Nephron (organoid): ENCODE measurements around the gene FN1.

ENCODE experiments used
- H3K27ac Mint-ChIP-seq, 3 experiments: 2 replicates each; pipeline ENCODE4 v1.8.0; 2020; ENCODE audit warnings: mixed read lengths in 3 of 3, mild to moderate bottlenecking in 2 of 3, moderate library complexity in 1 of 3
- H3K27me3 Mint-ChIP-seq: 2 replicates; pipeline ENCODE4 v1.8.0; 2021; ENCODE audit warnings: low read depth, mild to moderate bottlenecking, moderate library complexity, mixed read lengths
- H3K36me3 Mint-ChIP-seq: 2 replicates; pipeline ENCODE4 v1.8.0; 2020; ENCODE audit warnings: low read depth, mixed read lengths
- H3K4me1 Mint-ChIP-seq: 2 replicates; pipeline ENCODE4 v1.8.0; 2020; ENCODE audit warnings: mixed read lengths
- H3K4me3 Mint-ChIP-seq, 3 experiments: 2 replicates each; pipeline ENCODE4 v1.8.0; 2020; ENCODE audit warnings: mild to moderate bottlenecking in 3 of 3, mixed read lengths in 3 of 3, moderate library complexity in 2 of 3
- H3K9me3 Mint-ChIP-seq: 2 replicates; pipeline ENCODE4 v1.8.0; 2020; ENCODE audit warnings: mixed read lengths
- TF ChIP-seq, protein P1 (sequence below), 3 experiments: fragments of 200-600 bp; sonication (generic); IDR thresholded peaks; one replicate each; pipeline ENCODE4 v1.5.0; 2021; ENCODE audit warnings: antibody characterized with exemption in 3 of 3; ENCODE audit not compliant: unreplicated experiment in 3 of 3

FN1 gene

DNA sequence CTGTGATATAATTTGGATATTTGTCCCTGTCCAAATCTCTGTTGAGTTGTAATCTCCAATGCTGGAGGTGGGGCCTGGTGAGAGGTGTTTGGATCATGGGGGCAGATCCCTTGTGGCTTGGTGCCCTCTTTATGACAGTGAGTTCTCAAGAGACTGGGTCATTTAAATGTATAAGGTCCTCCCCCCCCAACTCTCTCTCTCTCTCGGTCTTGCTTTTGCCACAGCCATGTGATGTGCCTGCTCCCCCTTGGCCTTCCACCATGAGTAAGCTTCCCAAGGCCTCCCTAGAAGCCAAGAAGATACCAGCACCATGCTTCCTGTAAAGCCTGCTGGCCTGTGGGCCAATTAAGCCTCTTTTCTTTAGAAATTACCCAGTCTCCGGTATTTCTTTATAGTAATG lies 58.6 kb downstream of the FN1 start:
- no peaks in the 10 kb centered on the region for H3K27me3 Mint-ChIP-seq
- no peak overlapping the region for H3K27ac Mint-ChIP-seq
- H3K9me3 Mint-ChIP-seq = no peaks in the 10 kb centered on the region
- no peaks in the 10 kb centered on the region for H3K4me1 Mint-ChIP-seq
- TF ChIP-seq, protein P1, sequence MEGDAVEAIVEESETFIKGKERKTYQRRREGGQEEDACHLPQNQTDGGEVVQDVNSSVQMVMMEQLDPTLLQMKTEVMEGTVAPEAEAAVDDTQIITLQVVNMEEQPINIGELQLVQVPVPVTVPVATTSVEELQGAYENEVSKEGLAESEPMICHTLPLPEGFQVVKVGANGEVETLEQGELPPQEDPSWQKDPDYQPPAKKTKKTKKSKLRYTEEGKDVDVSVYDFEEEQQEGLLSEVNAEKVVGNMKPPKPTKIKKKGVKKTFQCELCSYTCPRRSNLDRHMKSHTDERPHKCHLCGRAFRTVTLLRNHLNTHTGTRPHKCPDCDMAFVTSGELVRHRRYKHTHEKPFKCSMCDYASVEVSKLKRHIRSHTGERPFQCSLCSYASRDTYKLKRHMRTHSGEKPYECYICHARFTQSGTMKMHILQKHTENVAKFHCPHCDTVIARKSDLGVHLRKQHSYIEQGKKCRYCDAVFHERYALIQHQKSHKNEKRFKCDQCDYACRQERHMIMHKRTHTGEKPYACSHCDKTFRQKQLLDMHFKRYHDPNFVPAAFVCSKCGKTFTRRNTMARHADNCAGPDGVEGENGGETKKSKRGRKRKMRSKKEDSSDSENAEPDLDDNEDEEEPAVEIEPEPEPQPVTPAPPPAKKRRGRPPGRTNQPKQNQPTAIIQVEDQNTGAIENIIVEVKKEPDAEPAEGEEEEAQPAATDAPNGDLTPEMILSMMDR (IDR thresholded peaks at IDR 0.05; ENCODE audit: unreplicated experiment in 3 of 3) = no peak
- peaks cover 82% of the 10 kb centered on the region for H3K36me3 Mint-ChIP-seq
- H3K4me3 Mint-ChIP-seq = no peak overlapping the region

DNA sequence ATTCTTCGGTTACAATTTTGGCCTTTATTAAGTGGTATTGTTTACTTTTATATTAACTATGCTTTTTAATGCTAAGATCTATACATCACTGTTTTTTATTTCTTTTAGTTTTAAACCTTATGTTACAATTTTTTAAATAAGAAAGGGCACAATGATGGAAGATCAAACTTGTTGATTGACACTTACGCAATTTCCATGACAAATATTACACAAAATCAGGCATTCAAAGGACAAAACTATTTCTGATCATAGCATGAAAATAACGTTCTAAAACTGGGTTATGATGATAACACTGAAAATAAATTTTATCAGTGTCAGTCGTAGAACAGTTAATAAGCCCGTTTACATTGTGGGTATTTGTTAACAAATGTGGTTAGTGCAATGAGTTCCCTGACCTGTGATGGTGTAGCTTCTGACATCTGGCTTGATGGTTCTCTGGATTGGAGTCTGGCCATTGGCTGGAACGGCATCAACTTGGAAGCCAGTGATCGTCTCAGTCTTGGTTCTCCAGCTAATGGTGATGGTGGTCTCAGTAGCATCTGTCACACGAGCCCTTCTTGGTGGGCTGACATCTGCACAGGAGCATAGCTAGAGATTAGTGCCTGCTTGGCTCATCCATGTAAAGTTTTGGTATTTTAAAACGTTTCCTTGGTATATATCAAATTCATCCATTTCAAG lies 59.6 kb downstream of the FN1 start:
- Mint-ChIP-seq H3K4me1 (no peaks in the 10 kb centered on the region), H3K36me3 (peaks cover 80% of the 10 kb centered on the region), H3K27me3 (no peaks in the 10 kb centered on the region), H3K9me3 (no peaks in the 10 kb centered on the region), H3K27ac (no peak overlapping the region), H3K4me3 (no peak overlapping the region)
- TF ChIP-seq, protein P1 (IDR thresholded peaks at IDR 0.05; ENCODE audit: unreplicated experiment in 3 of 3) = no peak

DNA sequence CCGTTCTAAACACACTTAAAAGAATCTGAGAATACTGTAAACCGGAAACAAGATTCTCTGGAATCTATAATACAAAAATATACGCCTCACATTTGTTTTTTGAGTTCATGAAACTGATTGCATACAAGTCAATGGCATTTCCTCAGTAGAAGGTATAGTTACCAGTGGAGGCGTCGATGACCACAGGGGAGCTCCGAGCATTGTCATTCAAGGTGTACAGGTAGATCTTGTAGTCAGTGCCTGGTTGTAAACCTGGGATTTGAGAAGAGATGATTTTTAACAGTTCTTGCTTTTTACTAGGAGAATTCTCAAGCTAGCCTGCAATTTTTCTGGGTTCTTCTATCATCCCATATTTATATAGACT lies 60.4 kb downstream of the FN1 start:
- no peak overlapping the region for H3K4me3 Mint-ChIP-seq
- H3K27ac Mint-ChIP-seq = no peak overlapping the region
- TF ChIP-seq, protein P1 (IDR thresholded peaks at IDR 0.05; ENCODE audit: unreplicated experiment in 3 of 3) = no peak
- H3K27me3 Mint-ChIP-seq = no peaks in the 10 kb centered on the region
- H3K36me3 Mint-ChIP-seq = peaks cover 84% of the 10 kb centered on the region
- H3K9me3 Mint-ChIP-seq = no peaks in the 10 kb centered on the region
- H3K4me1 Mint-ChIP-seq = no peaks in the 10 kb centered on the region

DNA sequence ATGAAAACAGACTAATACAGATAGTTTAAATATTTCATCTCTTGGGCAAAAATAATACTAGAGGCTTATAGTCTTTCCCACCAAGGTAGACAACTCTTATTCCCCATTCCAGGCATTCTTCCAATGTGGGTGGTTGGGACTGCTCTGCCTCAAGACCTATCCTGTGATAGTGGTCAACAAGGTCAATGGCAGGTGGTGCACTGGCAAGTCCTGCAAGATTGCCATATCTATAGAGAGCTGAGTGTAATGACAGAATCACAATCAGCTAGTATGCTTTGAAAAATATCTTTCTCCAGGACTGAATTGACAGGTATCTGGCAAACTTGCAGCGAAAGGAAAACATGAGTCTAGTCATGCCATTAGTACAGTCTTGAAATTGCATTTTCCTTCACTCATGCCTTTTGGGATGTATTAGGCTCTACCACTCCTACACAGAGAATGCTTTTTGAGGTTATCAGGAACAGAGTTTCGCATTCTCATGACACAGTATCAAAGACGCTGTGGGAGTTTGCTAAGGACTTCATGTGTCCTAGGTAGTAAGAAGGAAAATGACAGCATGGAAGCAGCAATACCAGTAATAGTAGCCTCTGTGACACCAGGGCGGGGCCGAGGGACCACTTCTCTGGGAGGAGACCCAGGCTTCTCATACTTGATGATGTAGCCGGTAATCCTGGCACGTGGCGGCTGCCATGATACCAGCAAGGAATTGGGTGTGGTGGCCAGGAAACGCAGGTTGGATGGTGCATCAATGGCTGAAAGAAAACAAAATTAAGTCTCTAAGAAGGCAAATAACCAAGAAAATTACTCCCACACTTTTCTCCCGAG lies 61.0 kb downstream of the FN1 start:
- peaks cover 84% of the 10 kb centered on the region for H3K36me3 Mint-ChIP-seq
- no peak overlapping the region for H3K27ac Mint-ChIP-seq
- H3K27me3 Mint-ChIP-seq = no peaks in the 10 kb centered on the region
- no peaks in the 10 kb centered on the region for H3K9me3 Mint-ChIP-seq
- H3K4me1 Mint-ChIP-seq = no peaks in the 10 kb centered on the region
- no peak overlapping the region for H3K4me3 Mint-ChIP-seq
- TF ChIP-seq, protein P1 (IDR thresholded peaks at IDR 0.05; ENCODE audit: unreplicated experiment in 3 of 3) = no peak

DNA sequence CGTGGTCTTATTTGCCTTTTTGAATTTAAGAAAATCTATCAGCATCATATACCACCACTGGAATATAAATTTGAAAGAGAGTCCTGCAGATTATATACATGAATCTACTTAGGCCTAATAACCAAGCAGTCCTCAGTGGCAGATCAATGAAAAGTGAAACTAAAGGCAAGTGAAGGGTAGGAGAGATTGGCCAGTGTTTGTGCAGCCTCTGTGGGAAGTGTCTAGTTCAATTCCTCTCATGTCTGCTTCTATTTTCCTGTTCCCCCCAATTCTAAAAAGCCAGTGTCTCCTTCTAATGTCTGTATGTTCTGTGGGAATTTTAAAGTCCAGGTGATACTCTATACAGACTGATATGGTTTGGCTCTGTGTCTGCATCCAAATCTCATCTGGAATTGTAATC lies 61.9 kb downstream of the FN1 start:
- Mint-ChIP-seq H3K27me3 (no peaks in the 10 kb centered on the region), H3K9me3 (no peaks in the 10 kb centered on the region), H3K4me3 (no peak overlapping the region), H3K36me3 (peaks cover 87% of the 10 kb centered on the region), H3K4me1 (no peaks in the 10 kb centered on the region), H3K27ac (no peak overlapping the region)
- TF ChIP-seq, protein P1 (IDR thresholded peaks at IDR 0.05; ENCODE audit: unreplicated experiment in 3 of 3) = no peak
